Activated CD8-positive, alpha-beta T cell treated with anti-CD3 and anti-CD28 coated beads, Interleukin-2, amount 10 ng/mL, durations not matched to agents 7 days and 5 days (primary cell): Measurements from ENCODE around the gene MAP2K4. TPM values are rescaled to one million over a fixed set of nuclear protein-coding genes. Genes with fewer than 3 reads are reported as not detected.
"Not testable (repeated sequence)": the region's sequence is repeated elsewhere in the genome, so short reads cannot be mapped to it uniquely, and the experiment has no call there.

Experiments
- ATAC-seq: fragments of 150-1000 bp; cut with Tn5 transposase; one replicate; pipeline ENCODE4 v1.10.0; 2021; ENCODE audit warnings: moderate library complexity
- CTCF ChIA-PET: fragments of 350-600 bp; sonication (Branson Sonifier 250); formaldehyde crosslinking; loops from one replicate; lab custom pipeline; 2021; ENCODE audit warnings: antibody characterized with exemption; lab: Charles Lee
- POLR2A ChIA-PET: fragments of 350-600 bp; sonication (Branson Sonifier 250); formaldehyde crosslinking; loops from one replicate; lab custom pipeline; 2021; ENCODE audit warnings: antibody characterized with exemption; lab: Charles Lee
- DNase-seq: peaks from one replicate; pipeline ENCODE4 v3.0.0-alpha.2; 2020
- H3K27ac Mint-ChIP-seq: one replicate; pipeline ENCODE4 v1.8.0; 2021; ENCODE audit warnings: mild to moderate bottlenecking, mixed read lengths
- H3K27me3 Mint-ChIP-seq: one replicate; pipeline ENCODE4 v1.8.0; 2021; ENCODE audit warnings: low read depth, mixed read lengths
- H3K36me3 Mint-ChIP-seq: one replicate; pipeline ENCODE4 v1.8.0; 2021; ENCODE audit warnings: low read depth, mixed read lengths
- H3K4me1 Mint-ChIP-seq: one replicate; pipeline ENCODE4 v1.8.0; 2021; ENCODE audit warnings: low read depth, mixed read lengths
- H3K4me3 Mint-ChIP-seq: one replicate; pipeline ENCODE4 v1.8.0; 2021; ENCODE audit warnings: mild to moderate bottlenecking, mixed read lengths
- H3K9me3 Mint-ChIP-seq: one replicate; pipeline ENCODE4 v1.8.0; 2022; ENCODE audit warnings: mixed read lengths; ENCODE audit not compliant: insufficient read depth
- total RNA-seq, 2 experiments: library from RNA; stranded (reverse); gene quantifications; one replicate each; pipeline ENCODE4 v1.2.3, GENCODE V29; 2021

MAP2K4 gene
- 10 to 100 TPM; 43.2 to 45.3 TPM for total RNA-seq

GRCh38 chr17:12020642-12021622, at the start of gene MAP2K4:
Gene MAP2K4, plus strand, starts transcription at chr17:12020877. Its CDS starts 10 bp downstream, at chr17:12020887.
- ChIA-PET CTCF (interaction anchor here (0.8 to 1.5 kb wide), 7 partner anchors 11 to 55 kb away, joined by 3 to 4 read pairs (median 3); partner anchors contain the start of gene ZNF18), POLR2A (interaction anchor here (0.6 to 8.1 kb wide), 13 partner anchors 10 to 116 kb away, joined by 3 to 128 read pairs (median 4); partner anchors contain the start of gene ZNF18)
- Mint-ChIP-seq H3K9me3 (no peaks in the 10 kb centered on the region), H3K27ac (peak within 1 kb of the TSS; percentile 69), H3K36me3 (peaks cover 5% of the 10 kb centered on the region), H3K4me3 (peak within 1 kb of the TSS; percentile 80), H3K4me1 (peaks cover 43% of the 10 kb centered on the region), H3K27me3 (peaks cover 6% of the 10 kb centered on the region)
- ATAC-seq (peak; percentile 96), DNase-seq (peak; percentile 92)

DNA sequence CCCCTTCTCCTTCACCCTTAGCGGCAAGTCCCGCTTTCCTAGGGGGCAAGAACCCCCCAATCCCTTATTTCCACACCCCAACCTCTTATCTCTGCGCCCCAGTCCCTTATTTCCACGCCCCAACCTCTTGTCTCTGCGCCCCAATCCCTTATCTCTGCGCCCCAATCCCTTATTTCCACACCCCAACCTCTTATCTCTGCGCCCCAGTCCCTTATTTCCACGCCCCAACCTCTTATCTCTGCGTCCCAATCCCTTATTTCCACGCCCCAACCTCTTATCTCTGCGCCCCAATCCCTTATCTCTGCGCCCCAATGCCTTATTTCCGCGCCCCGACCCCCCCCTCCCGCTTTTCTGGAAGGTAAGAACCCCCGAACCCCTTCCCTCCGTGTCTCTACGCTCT, 47.9 kb upstream of the MAP2K4 start:
- peaks cover 30% of the 10 kb centered on the region for H3K36me3 Mint-ChIP-seq

GRCh38 chr17:11979795-11980194, 40.9 kb upstream of the MAP2K4 start:
- DNase-seq: no peak
- H3K27me3 Mint-ChIP-seq: no peaks in the 10 kb centered on the region
- ChIA-PET POLR2A (interaction anchor here (2.5 kb wide), 1 partner anchor 18 kb away, joined by 10 read pairs; the partner anchor contains the start of gene ZNF18), CTCF (interaction anchor here (1.2 kb wide), 1 partner anchor 9 kb away, joined by 5 read pairs; no protein-coding TSS in a partner anchor)
- no peak for ATAC-seq
- H3K4me3 Mint-ChIP-seq: no peak overlapping the region
- H3K36me3 Mint-ChIP-seq: peaks cover 59% of the 10 kb centered on the region
- H3K4me1 Mint-ChIP-seq: no peaks in the 10 kb centered on the region
- H3K27ac Mint-ChIP-seq: no peak overlapping the region
- H3K9me3 Mint-ChIP-seq: no peaks in the 10 kb centered on the region

More for the DNA sequence above, 47.9 kb upstream of the MAP2K4 start:
- H3K9me3 Mint-ChIP-seq, ATAC-seq, H3K27me3 Mint-ChIP-seq, CTCF ChIA-PET, H3K4me1 Mint-ChIP-seq, POLR2A ChIA-PET, H3K27ac Mint-ChIP-seq, DNase-seq, H3K4me3 Mint-ChIP-seq: not testable (repeated sequence)

GRCh38 chr17:11980813-11981212, 39.9 kb upstream of the MAP2K4 start:
- Mint-ChIP-seq H3K9me3 (no peaks in the 10 kb centered on the region), H3K27ac (no peak overlapping the region), H3K27me3 (no peaks in the 10 kb centered on the region), H3K4me3 (no peak overlapping the region), H3K4me1 (no peaks in the 10 kb centered on the region), H3K36me3 (peaks cover 56% of the 10 kb centered on the region)
- ChIA-PET POLR2A (no interaction called here), CTCF (no interaction called here)
- no peak for DNase-seq
- no peak for ATAC-seq

DNA sequence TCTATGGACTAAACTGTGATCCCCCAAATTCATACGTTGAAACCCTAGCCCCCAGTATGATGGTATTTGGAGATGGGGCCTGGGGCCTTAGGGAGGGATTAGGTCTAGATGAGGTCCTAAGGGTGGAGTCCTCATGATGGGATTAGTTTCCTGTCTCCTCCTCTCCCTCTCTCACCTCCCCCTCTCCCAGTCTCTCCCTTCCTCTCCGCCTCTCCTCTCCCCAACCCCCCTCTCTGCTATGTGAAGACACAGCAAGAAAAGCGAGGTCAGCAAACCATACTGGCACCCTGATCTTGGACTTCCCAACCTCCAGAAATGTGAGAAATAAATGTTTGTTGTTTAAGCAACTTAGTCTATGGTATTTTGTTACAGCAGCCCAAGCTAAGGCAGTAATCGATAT, 38.8 kb upstream of the MAP2K4 start:
- H3K27ac Mint-ChIP-seq: no peak overlapping the region
- no peaks in the 10 kb centered on the region for H3K9me3 Mint-ChIP-seq
- no peaks in the 10 kb centered on the region for H3K27me3 Mint-ChIP-seq
- POLR2A ChIA-PET: no interaction called here
- H3K36me3 Mint-ChIP-seq: peaks cover 50% of the 10 kb centered on the region
- CTCF ChIA-PET: no interaction called here
- ATAC-seq: no peak
- no peaks in the 10 kb centered on the region for H3K4me1 Mint-ChIP-seq
- no peak for DNase-seq
- H3K4me3 Mint-ChIP-seq: no peak overlapping the region

DNA sequence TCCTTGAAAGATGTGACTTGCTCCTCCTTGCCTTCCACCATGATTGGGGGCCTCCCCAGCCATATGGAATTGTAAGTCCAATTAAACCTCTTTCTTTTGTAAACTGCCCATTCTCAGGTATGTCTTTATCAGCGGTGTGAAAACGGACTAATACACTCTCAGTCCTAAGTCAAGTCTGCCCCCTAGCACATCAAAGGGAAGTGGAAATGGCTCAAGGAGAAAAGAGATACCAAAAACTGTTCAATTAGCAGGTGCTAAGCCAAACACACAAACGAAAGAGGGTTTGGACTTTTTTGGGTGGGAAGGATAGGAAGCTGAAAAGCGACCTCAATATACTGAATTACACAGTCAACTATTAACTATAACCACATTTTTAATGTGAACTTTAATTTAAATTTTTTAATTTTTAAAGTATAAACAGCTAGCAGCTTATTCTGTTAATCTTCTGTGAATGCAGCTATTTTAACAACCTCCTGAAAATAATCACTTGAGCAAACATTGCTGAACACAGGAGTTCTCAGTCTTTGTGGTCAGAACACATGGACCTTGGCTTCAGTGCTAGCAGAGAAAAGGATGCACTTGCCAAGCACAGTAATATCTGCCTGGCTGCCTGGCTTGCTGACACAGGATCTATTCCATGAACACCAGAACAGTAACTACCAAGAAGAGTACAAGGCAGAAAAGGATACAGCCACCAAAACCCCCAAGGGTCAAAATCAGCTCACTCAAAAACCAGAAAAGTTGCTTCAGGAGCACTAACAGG, 34.3 kb upstream of the MAP2K4 start:
- no peak for ATAC-seq
- Mint-ChIP-seq H3K27me3 (no peaks in the 10 kb centered on the region), H3K4me1 (peaks cover 2% of the 10 kb centered on the region), H3K9me3 (no peaks in the 10 kb centered on the region), H3K36me3 (peaks cover 56% of the 10 kb centered on the region), H3K27ac (no peak overlapping the region), H3K4me3 (no peak overlapping the region)
- ChIA-PET CTCF (interaction anchor here (0.7 to 1.4 kb wide), 3 partner anchors 11 to 33 kb away, joined by 3 to 8 read pairs (median 3); partner anchors contain the start of gene ZNF18), POLR2A (interaction anchor here (4.9 kb wide), 1 partner anchor 10 kb away, joined by 25 read pairs; the partner anchor contains the start of gene ZNF18)
- no peak for DNase-seq

DNA sequence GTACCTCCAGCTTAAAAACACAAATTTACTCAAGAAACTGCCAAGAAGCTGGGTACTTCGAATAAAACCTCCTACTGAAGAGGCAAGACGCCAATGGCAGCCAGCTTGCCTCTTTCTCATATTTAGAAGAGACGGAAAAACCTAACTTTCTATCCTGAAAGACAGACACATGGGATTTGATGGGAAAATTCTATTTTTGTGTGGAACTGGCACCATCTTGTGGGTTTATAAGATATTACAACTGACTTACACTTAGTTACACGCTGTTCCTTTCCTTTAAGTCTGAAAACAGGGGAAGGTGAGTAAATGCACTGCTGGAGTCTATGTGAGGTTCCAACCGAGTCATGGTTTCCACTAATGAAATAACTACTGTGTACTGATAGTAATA, 33.7 kb upstream of the MAP2K4 start:
- peaks cover 2% of the 10 kb centered on the region for H3K4me1 Mint-ChIP-seq
- ATAC-seq: no peak
- no peak for DNase-seq
- H3K9me3 Mint-ChIP-seq: no peaks in the 10 kb centered on the region
- H3K36me3 Mint-ChIP-seq: peaks cover 56% of the 10 kb centered on the region
- ChIA-PET POLR2A (interaction anchor here (4.9 kb wide), 1 partner anchor 10 kb away, joined by 25 read pairs; the partner anchor contains the start of gene ZNF18), CTCF (interaction anchor here (0.7 to 1.4 kb wide), 2 partner anchors 10 to 12 kb away, joined by 3 to 8 read pairs; partner anchors contain the start of gene ZNF18)
- no peaks in the 10 kb centered on the region for H3K27me3 Mint-ChIP-seq
- H3K4me3 Mint-ChIP-seq: no peak overlapping the region
- no peak overlapping the region for H3K27ac Mint-ChIP-seq

DNA sequence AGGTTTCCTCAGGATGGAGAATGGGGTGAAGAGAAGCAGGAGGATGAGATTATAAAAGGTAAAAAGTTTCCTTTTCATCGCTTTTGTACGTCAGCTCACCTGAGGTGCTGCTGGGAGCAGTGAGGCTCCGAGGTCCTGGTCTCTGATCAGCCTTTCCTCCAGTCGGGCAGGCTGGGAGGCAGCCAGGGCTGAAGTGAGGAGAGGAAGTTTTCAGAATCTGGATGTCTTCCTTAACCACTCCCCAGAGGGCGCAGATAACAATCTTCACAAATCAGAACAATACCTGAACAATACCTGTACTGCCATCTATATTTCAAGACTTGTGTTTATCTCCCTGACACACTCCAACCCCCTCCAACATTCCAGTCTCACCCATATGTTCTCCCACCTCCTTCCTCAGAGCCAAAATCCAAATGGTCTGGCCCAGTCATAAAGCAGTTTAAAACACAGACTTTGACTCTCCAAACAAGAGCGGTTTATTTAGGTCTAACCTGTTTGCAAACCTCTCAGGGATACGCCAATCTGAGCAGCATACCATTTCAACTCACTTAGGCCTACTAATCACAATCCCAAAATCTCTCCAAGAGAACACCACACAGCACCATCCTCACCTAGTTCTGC, 30.2 kb upstream of the MAP2K4 start:
- H3K4me3 Mint-ChIP-seq: no peak overlapping the region
- ATAC-seq (no peak), DNase-seq (no peak)
- CTCF ChIA-PET: interaction anchor here (2.6 kb wide), 1 partner anchor 11 kb away, joined by 5 read pairs; no protein-coding TSS in a partner anchor
- peaks cover 51% of the 10 kb centered on the region for H3K36me3 Mint-ChIP-seq
- H3K9me3 Mint-ChIP-seq: no peaks in the 10 kb centered on the region
- peaks cover 6% of the 10 kb centered on the region for H3K4me1 Mint-ChIP-seq
- no peaks in the 10 kb centered on the region for H3K27me3 Mint-ChIP-seq
- POLR2A ChIA-PET: interaction anchor here (1.0 kb wide), 1 partner anchor 30 kb away, joined by 6 read pairs; the partner anchor contains the start of gene MAP2K4
- H3K27ac Mint-ChIP-seq: no peak overlapping the region

- POLR2A ChIA-PET: interaction anchor here (0.6 to 1.0 kb wide), 2 partner anchors 29 to 1167 kb away, joined by 3 to 6 read pairs; partner anchors contain the start of gene MAP2K4
These were observed 29.2 kb upstream of the MAP2K4 start for GRCh38 chr17:11991461-11991860.

GRCh38 chr17:11996722-11997146, 23.9 kb upstream of the MAP2K4 start:
- Mint-ChIP-seq H3K9me3 (no peaks in the 10 kb centered on the region), H3K36me3 (peaks cover 17% of the 10 kb centered on the region), H3K27ac (peak overlapping the region; percentile 93), H3K27me3 (no peaks in the 10 kb centered on the region), H3K4me3 (peak overlapping the region; percentile 97), H3K4me1 (peaks cover 16% of the 10 kb centered on the region)
- CTCF ChIA-PET: interaction anchor here (1.0 to 1.4 kb wide), 4 partner anchors 10 to 1021 kb away, joined by 3 to 8 read pairs (median 4); partner anchors contain the start of genes ELAC2 and MAP2K4
- peak; percentile 42 for ATAC-seq
- DNase-seq: peak; percentile 71
- POLR2A ChIA-PET: interaction anchor here (0.7 to 6.1 kb wide), 17 partner anchors 8 to 1032 kb away, joined by 3 to 128 read pairs (median 6); partner anchors contain the start of gene MAP2K4

More at GRCh38 chr17:11991461-11991860, 29.2 kb upstream of the MAP2K4 start:
- no peaks in the 10 kb centered on the region for H3K27me3 Mint-ChIP-seq
- CTCF ChIA-PET: no interaction called here
- H3K4me3 Mint-ChIP-seq: no peak overlapping the region
- no peak for DNase-seq
- peaks cover 11% of the 10 kb centered on the region for H3K4me1 Mint-ChIP-seq
- no peak for ATAC-seq
- no peak overlapping the region for H3K27ac Mint-ChIP-seq
- peaks cover 51% of the 10 kb centered on the region for H3K36me3 Mint-ChIP-seq
- H3K9me3 Mint-ChIP-seq: no peaks in the 10 kb centered on the region
